ENCODE results near the gene CD109. TPM values are rescaled to one million over a fixed set of nuclear protein-coding genes. Genes with fewer than 3 reads are reported as not detected.
A peak's percentile ranks its signal among the peaks of the same experiment; 100 is the strongest.

The CD109 gene
- 1.3 and 1.5 TPM in 2 replicates for total RNA-seq (ENCODE audit: low replicate concordance)
- long read RNA-seq, partial matches to known transcripts, result 2 of 3 reads
- long read RNA-seq, other reads (novel, unspliced or antisense), result 1 of 3 reads

DNA sequence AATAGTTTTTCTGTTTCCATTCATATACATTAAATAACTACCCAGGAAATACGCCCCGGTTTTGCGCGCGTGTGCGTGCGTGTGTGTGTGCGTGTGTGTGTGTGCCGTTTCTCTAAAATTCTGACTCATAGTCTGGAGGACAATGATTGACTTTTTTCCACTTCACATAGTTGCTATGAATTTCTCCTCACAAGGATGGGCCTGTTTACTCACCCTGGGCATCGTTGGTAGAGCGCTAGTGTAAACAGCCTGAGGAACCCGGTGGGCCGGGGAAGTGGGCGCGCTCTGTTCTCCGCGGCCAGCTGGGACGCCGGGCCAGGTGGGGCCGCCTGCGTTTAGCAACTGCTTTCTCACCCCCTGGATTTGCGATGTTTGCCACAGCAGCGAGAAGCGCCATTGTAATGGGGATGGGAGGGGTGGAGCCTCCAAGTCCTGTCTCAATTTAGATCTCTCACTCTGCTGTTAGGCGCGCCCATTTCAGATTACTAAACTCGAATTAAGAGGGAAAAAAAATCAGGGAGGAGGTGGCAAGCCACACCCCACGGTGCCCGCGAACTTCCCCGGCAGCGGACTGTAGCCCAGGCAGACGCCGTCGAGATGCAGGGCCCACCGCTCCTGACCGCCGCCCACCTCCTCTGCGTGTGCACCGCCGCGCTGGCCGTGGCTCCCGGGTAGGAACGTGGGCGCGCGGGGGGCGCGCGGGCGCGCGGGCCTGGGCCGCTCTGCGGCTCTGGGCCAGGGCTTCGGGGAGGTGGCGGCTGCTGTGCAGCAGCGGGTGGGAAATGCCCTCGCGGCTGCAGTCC, at the start of gene CD109:
Gene CD109, plus strand, starts transcription at position 585 of the 803 bp plus-strand sequence. Its CDS starts 13 bp downstream, at position 598.
- H3K9me3 Mint-ChIP-seq, result no peaks in the 10 kb centered on the region
- peaks cover 25% of the 10 kb centered on the region for H3K27me3 Mint-ChIP-seq
- TF ChIP-seq, protein P1, sequence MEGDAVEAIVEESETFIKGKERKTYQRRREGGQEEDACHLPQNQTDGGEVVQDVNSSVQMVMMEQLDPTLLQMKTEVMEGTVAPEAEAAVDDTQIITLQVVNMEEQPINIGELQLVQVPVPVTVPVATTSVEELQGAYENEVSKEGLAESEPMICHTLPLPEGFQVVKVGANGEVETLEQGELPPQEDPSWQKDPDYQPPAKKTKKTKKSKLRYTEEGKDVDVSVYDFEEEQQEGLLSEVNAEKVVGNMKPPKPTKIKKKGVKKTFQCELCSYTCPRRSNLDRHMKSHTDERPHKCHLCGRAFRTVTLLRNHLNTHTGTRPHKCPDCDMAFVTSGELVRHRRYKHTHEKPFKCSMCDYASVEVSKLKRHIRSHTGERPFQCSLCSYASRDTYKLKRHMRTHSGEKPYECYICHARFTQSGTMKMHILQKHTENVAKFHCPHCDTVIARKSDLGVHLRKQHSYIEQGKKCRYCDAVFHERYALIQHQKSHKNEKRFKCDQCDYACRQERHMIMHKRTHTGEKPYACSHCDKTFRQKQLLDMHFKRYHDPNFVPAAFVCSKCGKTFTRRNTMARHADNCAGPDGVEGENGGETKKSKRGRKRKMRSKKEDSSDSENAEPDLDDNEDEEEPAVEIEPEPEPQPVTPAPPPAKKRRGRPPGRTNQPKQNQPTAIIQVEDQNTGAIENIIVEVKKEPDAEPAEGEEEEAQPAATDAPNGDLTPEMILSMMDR (conservative IDR thresholded peaks at IDR 0.05), result no peak
- H3K36me3 Mint-ChIP-seq, result no peaks in the 10 kb centered on the region
- H3K4me3 Mint-ChIP-seq, result peak within 1 kb of the TSS; percentile 85
- H3K27ac Mint-ChIP-seq, result peak within 1 kb of the TSS; percentile 79
- H3K4me1 Mint-ChIP-seq (ENCODE audit: unreplicated experiment), result no peaks in the 10 kb centered on the region
- DNase-seq (ENCODE audit: extremely low spot score, unreplicated experiment), result peak; percentile 72

GRCh38 chr6:73648166-73648565, 47.8 kb upstream of the CD109 start:
- TF ChIP-seq, protein P1 (conservative IDR thresholded peaks at IDR 0.05), result no peak
- peaks cover 4% of the 10 kb centered on the region for H3K36me3 Mint-ChIP-seq
- no peaks in the 10 kb centered on the region for H3K9me3 Mint-ChIP-seq
- peaks cover 8% of the 10 kb centered on the region for H3K4me1 Mint-ChIP-seq (ENCODE audit: unreplicated experiment)
- H3K27me3 Mint-ChIP-seq, result no peaks in the 10 kb centered on the region
- H3K4me3 Mint-ChIP-seq, result no peak overlapping the region
- DNase-seq (ENCODE audit: extremely low spot score, unreplicated experiment), result no peak
- H3K27ac Mint-ChIP-seq, result no peak overlapping the region

GRCh38 chr6:73649783-73650182, 46.2 kb upstream of the CD109 start:
- Mint-ChIP-seq H3K27me3 (no peaks in the 10 kb centered on the region), H3K4me3 (peak overlapping the region; percentile 24), H3K36me3 (peaks cover 4% of the 10 kb centered on the region), H3K9me3 (no peaks in the 10 kb centered on the region), H3K27ac (no peak overlapping the region), H3K4me1 (ENCODE audit: unreplicated experiment) (peaks cover 10% of the 10 kb centered on the region)
- TF ChIP-seq, protein P1 (conservative IDR thresholded peaks at IDR 0.05), result no peak
- no peak for DNase-seq (ENCODE audit: extremely low spot score, unreplicated experiment)

DNA sequence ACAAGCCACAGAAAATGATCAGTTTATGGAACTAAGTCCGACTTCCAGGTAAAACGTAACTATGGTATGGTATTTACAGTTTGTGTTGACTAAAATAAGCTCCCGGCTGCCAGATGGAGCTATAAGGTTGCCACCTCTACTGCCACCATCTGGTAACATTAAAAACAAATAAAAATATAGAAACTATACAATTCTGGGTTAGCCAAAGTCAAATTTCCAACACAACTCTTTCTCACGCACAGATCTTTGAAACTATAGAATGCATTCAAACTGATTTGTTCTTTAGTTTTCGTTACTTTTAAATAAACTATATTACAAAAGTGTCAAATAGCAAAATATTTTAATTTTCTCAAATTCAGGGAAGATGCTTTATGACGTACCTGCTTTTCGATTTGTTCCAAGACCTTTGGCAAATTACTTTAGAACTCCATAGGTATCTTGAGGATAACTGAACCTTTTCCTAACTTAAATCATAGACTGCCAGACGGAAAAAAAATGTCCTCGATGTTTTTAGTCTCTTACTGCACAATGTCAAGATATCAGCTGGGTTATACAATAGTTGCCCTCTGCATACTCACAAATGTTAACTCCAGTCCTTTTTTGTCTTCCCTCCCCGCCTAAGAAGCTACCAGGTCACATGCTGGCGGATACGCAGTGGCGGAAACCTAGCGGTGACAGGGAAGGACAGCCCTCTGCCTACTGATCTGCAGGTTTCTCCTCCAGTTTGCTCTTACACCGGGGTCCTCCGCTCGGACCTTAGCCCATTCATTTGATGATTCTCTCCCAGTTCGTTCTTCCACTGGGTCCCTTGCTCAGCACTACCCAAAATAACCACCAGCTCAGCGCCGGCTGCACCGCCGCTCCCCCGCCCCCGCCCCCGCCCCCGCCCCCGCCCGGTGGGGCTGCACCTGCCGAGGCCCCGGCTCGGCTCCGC, 43.1 kb upstream of the CD109 start:
- H3K4me3 Mint-ChIP-seq, result peak overlapping the region; percentile 97
- H3K27ac Mint-ChIP-seq, result peak overlapping the region; percentile 89

More for the DNA sequence above, 43.1 kb upstream of the CD109 start:
- peaks cover 4% of the 10 kb centered on the region for H3K36me3 Mint-ChIP-seq
- peaks cover 4% of the 10 kb centered on the region for H3K4me1 Mint-ChIP-seq (ENCODE audit: unreplicated experiment)
- no peaks in the 10 kb centered on the region for H3K27me3 Mint-ChIP-seq
- no peak for DNase-seq (ENCODE audit: extremely low spot score, unreplicated experiment)
- no peaks in the 10 kb centered on the region for H3K9me3 Mint-ChIP-seq
- TF ChIP-seq, protein P1 (conservative IDR thresholded peaks at IDR 0.05), result peak; percentile 57

All from type B pancreatic cell (in vitro differentiated cells).